Prostate gland (tissue), 2 donors: ENCODE measurements around the gene TTC39B. TPM values are rescaled to one million over a fixed set of nuclear protein-coding genes. Genes with fewer than 3 reads are reported as not detected.
"Not testable (repeated sequence)": the region's sequence is repeated elsewhere in the genome, so short reads cannot be mapped to it uniquely, and the experiment has no call there.

Experiments
- DNase-seq: peaks from one replicate; pipeline ENCODE4 v3.0.0-alpha.2; 2019; ENCODE audit warnings: low spot score
- H3K27ac ChIP-seq, 2 donors: fragments of 200-600 bp; sonication (generic); 2 replicates each; pipeline ENCODE4 v1.5.1; 2017 to 2019
- H3K27me3 ChIP-seq: fragments of 200-600 bp; sonication (generic); replicated peaks from 2 replicates; pipeline ENCODE4 v1.5.1; 2019; ENCODE audit not compliant: insufficient read depth
- H3K36me3 ChIP-seq, 2 donors: fragments of 200-600 bp; sonication (generic); 1 replicate in 1 of 2; 2 replicates in 1 of 2; pipeline versions ENCODE4 v1.5.1 to v1.8.1; 2017 to 2019
- H3K4me1 ChIP-seq: fragments of 200-600 bp; sonication (generic); replicated peaks from 2 replicates; pipeline ENCODE4 v1.5.1; 2019
- H3K4me3 ChIP-seq, 2 donors: fragments of 200-600 bp; sonication (generic); 2 replicates each; pipeline ENCODE4 v1.5.1; 2017 to 2019
- H3K9me3 ChIP-seq: fragments of 200-600 bp; sonication (generic); 2 replicates; pipeline ENCODE4 v1.5.1; 2017
- POLR2A ChIP-seq: fragments of 450-650 bp; IDR thresholded peaks from one replicate; pipeline ENCODE4 v1.6.1; 2016; ENCODE audit warnings: antibody characterized with exemption, mild to moderate bottlenecking
- POLR2AphosphoS5 ChIP-seq: sonication (generic); formaldehyde crosslinking; IDR thresholded peaks from one replicate; pipeline ENCODE4 v1.6.1; 2017; ENCODE audit warnings: antibody characterized with exemption
- WGBS: methylation state at CpG from one replicate; pipeline ENCODE4 v1.1.5; 2018; 5-methylcytosine and 5-hydroxymethylcytosine counted together
- intact Hi-C: fragments of 100-400 bp; cut with DNase I; formaldehyde crosslinking; loops from one replicate; pipeline ENCODE4 v1.14.2; 2022
- total RNA-seq, 2 donors: library from RNA; depleted of rRNA; stranded (reverse); fragments of >200 nt; gene quantifications; one replicate each; pipeline ENCODE4 v1.1.0, GENCODE V29; 2016
- TF ChIP-seq, protein P1 (sequence below), 4 experiments: fragments of 200-600 bp in 2 of 4; fragments of 450-650 bp in 2 of 4; sonication (generic) in 2 of 4; IDR thresholded peaks; 1 replicate in 3 of 4; 2 replicates in 1 of 4; pipeline ENCODE4 v1.5.1; 2016 to 2019; ENCODE audit warnings: antibody characterized with exemption in 4 of 4, mild to moderate bottlenecking in 2 of 4, moderate library complexity in 2 of 4

The TTC39B gene
- total RNA-seq, 2 donors from 2014 or later: 4.2 to 4.3 TPM

DNA sequence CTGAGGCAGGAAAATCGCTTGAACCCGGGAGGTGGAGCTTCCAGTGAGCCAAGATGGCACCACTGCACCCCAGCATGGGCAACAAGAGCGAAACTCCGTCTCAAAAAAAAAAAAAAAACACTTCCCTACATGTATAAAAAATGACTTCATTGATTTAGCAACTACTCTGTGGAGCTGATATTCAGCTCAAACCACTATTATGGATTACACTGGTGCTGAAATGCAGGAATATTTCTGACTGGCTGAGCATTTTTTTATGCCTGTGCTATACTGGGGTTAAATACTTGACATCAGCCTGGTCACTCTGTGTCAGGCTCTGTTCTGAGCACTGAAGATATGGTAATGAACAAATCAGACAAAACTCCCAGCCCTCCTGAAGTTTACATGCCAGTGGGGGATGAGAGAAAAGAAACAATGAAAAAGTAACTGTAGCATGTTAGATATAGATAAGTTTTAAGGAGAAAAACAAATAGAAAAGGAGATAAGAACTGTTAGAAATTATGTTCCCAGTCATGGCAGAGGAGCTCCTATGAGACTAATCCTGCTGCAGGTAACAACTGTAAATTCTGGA, 22.6 kb upstream of the TTC39B start:
- no peak for DNase-seq
- Histone ChIP-seq H3K27me3 (no peaks in the 10 kb centered on the region), H3K4me1 (no peaks in the 10 kb centered on the region), H3K36me3 (no peaks in the 10 kb centered on the region), H3K27ac (no peak overlapping the region), H3K4me3 (no peak overlapping the region), H3K9me3 (no peaks in the 10 kb centered on the region)
- WGBS: 89% methylated on average over 4 of the region's 4 CpGs
- intact Hi-C loops: no loop called here
- TF ChIP-seq POLR2A (no peak), POLR2AphosphoS5 (no peak)
- TF ChIP-seq, protein P1, sequence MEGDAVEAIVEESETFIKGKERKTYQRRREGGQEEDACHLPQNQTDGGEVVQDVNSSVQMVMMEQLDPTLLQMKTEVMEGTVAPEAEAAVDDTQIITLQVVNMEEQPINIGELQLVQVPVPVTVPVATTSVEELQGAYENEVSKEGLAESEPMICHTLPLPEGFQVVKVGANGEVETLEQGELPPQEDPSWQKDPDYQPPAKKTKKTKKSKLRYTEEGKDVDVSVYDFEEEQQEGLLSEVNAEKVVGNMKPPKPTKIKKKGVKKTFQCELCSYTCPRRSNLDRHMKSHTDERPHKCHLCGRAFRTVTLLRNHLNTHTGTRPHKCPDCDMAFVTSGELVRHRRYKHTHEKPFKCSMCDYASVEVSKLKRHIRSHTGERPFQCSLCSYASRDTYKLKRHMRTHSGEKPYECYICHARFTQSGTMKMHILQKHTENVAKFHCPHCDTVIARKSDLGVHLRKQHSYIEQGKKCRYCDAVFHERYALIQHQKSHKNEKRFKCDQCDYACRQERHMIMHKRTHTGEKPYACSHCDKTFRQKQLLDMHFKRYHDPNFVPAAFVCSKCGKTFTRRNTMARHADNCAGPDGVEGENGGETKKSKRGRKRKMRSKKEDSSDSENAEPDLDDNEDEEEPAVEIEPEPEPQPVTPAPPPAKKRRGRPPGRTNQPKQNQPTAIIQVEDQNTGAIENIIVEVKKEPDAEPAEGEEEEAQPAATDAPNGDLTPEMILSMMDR (IDR thresholded peaks at IDR 0.05): no peak

GRCh38 chr9:15328946-15329345, 21.9 kb upstream of the TTC39B start:
- Histone ChIP-seq H3K9me3 (no peaks in the 10 kb centered on the region), H3K27me3 (no peaks in the 10 kb centered on the region), H3K4me3 (no peak overlapping the region), H3K27ac (no peak overlapping the region), H3K36me3 (no peaks in the 10 kb centered on the region), H3K4me1 (no peaks in the 10 kb centered on the region)
- WGBS: 84% methylated on average over 1 of the region's 1 CpG
- TF ChIP-seq POLR2A (no peak), POLR2AphosphoS5 (no peak)
- TF ChIP-seq, protein P1 (IDR thresholded peaks at IDR 0.05): no peak
- DNase-seq: no peak
- intact Hi-C loops: no loop called here

GRCh38 chr9:15322695-15323094, 15.7 kb upstream of the TTC39B start:
- H3K36me3 ChIP-seq, H3K9me3 ChIP-seq, intact Hi-C loops, H3K4me1 ChIP-seq, DNase-seq, H3K27me3 ChIP-seq, H3K4me3 ChIP-seq, H3K27ac ChIP-seq: not testable (repeated sequence)
- 95% methylated on average over 3 of the region's 3 CpGs for WGBS

- intact Hi-C loops, H3K27me3 ChIP-seq, H3K4me3 ChIP-seq, H3K27ac ChIP-seq, DNase-seq, H3K9me3 ChIP-seq, H3K4me1 ChIP-seq, H3K36me3 ChIP-seq: not testable (repeated sequence)
- 84% methylated on average over 9 of the region's 9 CpGs for WGBS
These were observed 12.6 kb upstream of the TTC39B start for GRCh38 chr9:15319661-15320060.

DNA sequence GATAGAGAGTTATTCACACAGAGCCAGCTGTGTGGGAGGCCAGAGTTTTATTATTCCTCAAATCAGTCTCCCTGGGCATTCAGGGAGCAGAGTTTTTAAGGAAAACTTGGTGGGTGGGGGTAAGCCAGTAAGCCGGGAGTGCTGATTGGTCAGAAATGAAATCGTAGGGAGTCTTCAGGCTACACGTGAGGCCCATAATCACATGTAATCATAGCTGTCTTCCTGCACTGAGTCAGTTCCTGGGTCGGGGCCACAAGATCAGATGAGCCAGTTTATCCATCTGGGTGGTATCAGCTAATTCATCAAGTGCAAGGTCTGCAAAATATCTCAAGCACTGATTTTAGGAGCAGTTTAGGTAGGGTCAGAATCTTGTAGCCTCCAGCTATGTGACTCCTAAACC, 10.8 kb upstream of the TTC39B start:
- H3K36me3 ChIP-seq: no peaks in the 10 kb centered on the region
- no peak overlapping the region for H3K4me3 ChIP-seq
- intact Hi-C loops: no loop called here
- WGBS: 67% methylated on average over 4 of the region's 4 CpGs
- no peak overlapping the region for H3K27ac ChIP-seq
- TF ChIP-seq POLR2A (no peak), POLR2AphosphoS5 (no peak)
- TF ChIP-seq, protein P1 (IDR thresholded peaks at IDR 0.05): no peak
- DNase-seq: no peak
- no peaks in the 10 kb centered on the region for H3K4me1 ChIP-seq
- no peaks in the 10 kb centered on the region for H3K9me3 ChIP-seq
- no peaks in the 10 kb centered on the region for H3K27me3 ChIP-seq

DNA sequence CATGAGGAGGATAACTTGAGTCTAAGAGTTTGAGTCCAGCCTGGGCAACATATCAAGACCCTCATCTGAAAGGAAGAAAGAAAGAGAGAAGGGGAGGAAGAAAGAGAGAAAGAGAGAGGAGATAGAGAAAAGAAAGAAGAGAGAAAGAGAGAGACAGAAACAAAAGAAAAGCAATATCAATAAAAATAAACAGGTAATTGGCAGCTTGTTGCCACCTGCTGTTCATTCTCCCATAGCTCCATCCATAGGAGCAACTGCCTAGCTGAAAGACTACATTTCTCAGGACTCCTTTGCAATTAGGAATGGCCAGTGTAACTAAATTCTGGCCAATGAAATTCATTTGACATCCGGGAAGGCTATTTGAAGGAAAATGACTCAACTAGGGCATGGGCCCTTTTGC, 4.6 kb upstream of the TTC39B start:
- 76% methylated on average over 1 of the region's 1 CpG for WGBS
- DNase-seq: no peak
- Histone ChIP-seq H3K36me3 (no peaks in the 10 kb centered on the region), H3K27me3 (no peaks in the 10 kb centered on the region), H3K4me3 (no peak overlapping the region), H3K9me3 (no peaks in the 10 kb centered on the region), H3K27ac (no peak overlapping the region), H3K4me1 (no peaks in the 10 kb centered on the region)
- intact Hi-C loops: no loop called here
- no peak for TF ChIP-seq POLR2AphosphoS5
